GM23338 (cell line): ENCODE results near the gene MAP2K5. TPM values are rescaled to one million over a fixed set of nuclear protein-coding genes. Genes with fewer than 3 reads are reported as not detected.

ENCODE experiments used
- ATAC-seq: fragments of 200-7000 bp; cut with Tn5 transposase; 3 replicates; pipeline ENCODE4 v1.9.1; 2020
- DNase-seq: peaks from one replicate; pipeline ENCODE4 v3.0.0-alpha.2; 2015; ENCODE audit warnings: low spot score
- H2AFZ ChIP-seq: fragments of 200-600 bp; sonication (generic); 2 replicates; pipeline ENCODE4 v1.8.0; 2016; ENCODE audit warnings: antibody characterized with exemption, mild to moderate bottlenecking, moderate library complexity
- H3F3A ChIP-seq: fragments of 200-600 bp; sonication (generic); replicated peaks from 2 replicates; pipeline ENCODE4 v1.8.0; 2017; ENCODE audit warnings: antibody characterized with exemption, mixed run types, low read depth
- H3K27ac ChIP-seq: fragments of 200-600 bp; sonication (generic); 2 replicates; pipeline ENCODE4 v1.6.1; 2016; ENCODE audit warnings: low read depth
- H3K27me3 ChIP-seq: fragments of 200-600 bp; sonication (generic); 2 replicates; pipeline ENCODE4 v1.8.0; 2016; ENCODE audit warnings: mild to moderate bottlenecking, mixed run types, moderate library complexity; ENCODE audit not compliant: insufficient read depth
- H3K36me3 ChIP-seq: fragments of 200-600 bp; sonication (generic); 2 replicates; pipeline ENCODE4 v1.8.0; 2016; ENCODE audit warnings: mild to moderate bottlenecking; ENCODE audit not compliant: insufficient read depth
- H3K4me1 ChIP-seq: fragments of 200-600 bp; sonication (generic); 2 replicates; pipeline ENCODE4 v1.8.0; 2016; ENCODE audit warnings: mild to moderate bottlenecking, moderate library complexity; ENCODE audit not compliant: insufficient read depth
- H3K4me2 ChIP-seq: fragments of 200-600 bp; sonication (generic); 2 replicates; pipeline ENCODE4 v1.7.1; 2017; ENCODE audit warnings: mixed run types
- H3K4me3 ChIP-seq: fragments of 200-600 bp; sonication (generic); 2 replicates; pipeline ENCODE4 v1.6.1; 2016; ENCODE audit warnings: mixed run types
- H3K79me2 ChIP-seq: fragments of 200-600 bp; sonication (generic); replicated peaks from 2 replicates; pipeline ENCODE4 v1.8.0; 2017; ENCODE audit warnings: mild to moderate bottlenecking; ENCODE audit not compliant: insufficient read depth
- H3K9me2 ChIP-seq: fragments of 200-600 bp; sonication (generic); 2 replicates; pipeline ENCODE4 v1.8.0; 2017; ENCODE audit not compliant: insufficient read depth
- H4K20me1 ChIP-seq: fragments of 200-600 bp; sonication (generic); replicated peaks from 2 replicates; pipeline ENCODE4 v1.8.0; 2017; ENCODE audit warnings: mild to moderate bottlenecking; ENCODE audit not compliant: insufficient read depth
- H3K27ac Mint-ChIP-seq: 2 replicates; pipeline ENCODE4 v1.8.0; 2020; ENCODE audit warnings: inconsistent platforms, mild to moderate bottlenecking, moderate library complexity, mixed read lengths
- H3K27me3 Mint-ChIP-seq: 3 replicates; pipeline ENCODE4 v1.8.0; 2022; ENCODE audit warnings: low read depth, mild to moderate bottlenecking, moderate library complexity, mixed read lengths, inconsistent platforms; ENCODE audit not compliant: insufficient read depth, poor library complexity
- H3K36me3 Mint-ChIP-seq: 3 replicates; pipeline ENCODE4 v1.8.0; 2021; ENCODE audit warnings: low read depth, mild to moderate bottlenecking, inconsistent platforms, moderate library complexity, mixed read lengths
- H3K4me1 Mint-ChIP-seq: 3 replicates; pipeline ENCODE4 v1.8.0; 2020; ENCODE audit warnings: mild to moderate bottlenecking, inconsistent platforms, mixed read lengths
- H3K4me3 Mint-ChIP-seq: 3 replicates; pipeline ENCODE4 v1.8.0; 2021; ENCODE audit warnings: moderate library complexity, mild to moderate bottlenecking, inconsistent platforms, mixed read lengths
- H3K9me3 Mint-ChIP-seq: 3 replicates; pipeline ENCODE4 v1.8.0; 2020; ENCODE audit warnings: moderate library complexity, mild to moderate bottlenecking, inconsistent platforms, mixed read lengths
- CREB1 ChIP-seq: fragments of 250-450 bp; sonication (Bioruptor Pico); IDR thresholded peaks from 2 replicates; pipeline ENCODE4 v1.5.0; 2020; ENCODE audit warnings: low read depth, mild to moderate bottlenecking, moderate library complexity
- CTCF ChIP-seq, 2 experiments: fragments of 200-600 bp in 1 of 2; sonication (generic) in 1 of 2; conservative IDR thresholded peaks; 2 replicates each; pipeline versions ENCODE4 v1.5.1 to v1.6.1; 2016 to 2017; ENCODE audit warnings: antibody characterized with exemption in 2 of 2, low read depth in 2 of 2, mild to moderate bottlenecking in 2 of 2, moderate library complexity in 1 of 2
- ETS1 ChIP-seq: IDR thresholded peaks from 2 replicates; pipeline ENCODE4 v1.6.1; 2016; ENCODE audit warnings: antibody characterized with exemption
- EZH2 ChIP-seq: fragments of 200-600 bp; sonication (generic); IDR thresholded peaks from one replicate; pipeline ENCODE4 v1.8.0; 2017; ENCODE audit warnings: antibody characterized with exemption, mild to moderate bottlenecking, low read depth; ENCODE audit not compliant: unreplicated experiment
- EZH2phosphoT487 ChIP-seq: fragments of 200-600 bp; sonication (generic); IDR thresholded peaks from one replicate; pipeline ENCODE4 v1.8.1; 2018; ENCODE audit warnings: antibody characterized with exemption; ENCODE audit not compliant: unreplicated experiment
- JUNB ChIP-seq: IDR thresholded peaks from one replicate; pipeline ENCODE4 v1.6.1; 2016; ENCODE audit warnings: antibody characterized with exemption; ENCODE audit not compliant: unreplicated experiment
- NANOG ChIP-seq: IDR thresholded peaks from 2 replicates; pipeline ENCODE4 v1.6.1; 2016; ENCODE audit warnings: antibody characterized with exemption, borderline replicate concordance
- POLR2AphosphoS5 ChIP-seq: IDR thresholded peaks from 2 replicates; pipeline ENCODE4 v1.6.1; 2016; ENCODE audit warnings: antibody characterized with exemption, low read depth
- REST ChIP-seq: IDR thresholded peaks from one replicate; pipeline ENCODE4 v1.6.1; 2018; ENCODE audit warnings: antibody characterized with exemption; ENCODE audit not compliant: unreplicated experiment
- STAT1 ChIP-seq: IDR thresholded peaks from one replicate; pipeline ENCODE4 v1.6.1; 2016; ENCODE audit warnings: antibody characterized with exemption; ENCODE audit not compliant: unreplicated experiment
- ZNF114 ChIP-seq: fragments of 250-450 bp; sonication (Bioruptor Pico); IDR thresholded peaks from 2 replicates; pipeline ENCODE4 v1.5.0; 2020; ENCODE audit warnings: mild to moderate bottlenecking, moderate library complexity
- ZNF331 ChIP-seq: fragments of 250-450 bp; sonication (Bioruptor Pico); IDR thresholded peaks from 2 replicates; pipeline ENCODE4 v1.5.0; 2020; ENCODE audit warnings: low read depth, mild to moderate bottlenecking, moderate library complexity
- ZNF462 ChIP-seq: fragments of 250-450 bp; sonication (Bioruptor Pico); IDR thresholded peaks from 2 replicates; pipeline ENCODE4 v1.5.0; 2020; ENCODE audit warnings: mild to moderate bottlenecking, moderate library complexity
- polyA plus RNA-seq: library from polyadenylated mRNA; unstranded; fragments of >200 nt; fragmentation: Nextera tagmentation; extraction: Ambion mirVana; gene quantifications from 2 replicates; pipeline ENCODE4 v1.2.1, GENCODE V29; 2016
- total RNA-seq: library from RNA; depleted of rRNA; stranded (reverse); fragments of >200 nt; shearing (Covaris generic); gene quantifications from 2 replicates; pipeline ENCODE4 v1.2.3, GENCODE V29; 2014

The MAP2K5 gene
- total and polyA plus RNA-seq, 2 experiments from 2014 or later = 6.5 to 13.6 TPM

- Histone ChIP-seq H2AFZ (no peak overlapping the region), H3K79me2 (no peaks in the 10 kb centered on the region), H3K4me1 (peaks cover 8% of the 10 kb centered on the region; the same call in 1 of the 2 replicates), H3K27ac (no peak overlapping the region), H3K36me3 (no peaks in the 10 kb centered on the region; the same call in 1 of the 2 replicates), H3K27me3 (no peaks in the 10 kb centered on the region), H3F3A (no peaks in the 10 kb centered on the region), H3K4me3 (no peak overlapping the region), H4K20me1 (no peaks in the 10 kb centered on the region; the same call in 1 of the 2 replicates), H3K9me2 (no peaks in the 10 kb centered on the region), H3K4me2 (no peak overlapping the region)
- Mint-ChIP-seq H3K4me3 (no peak overlapping the region), H3K9me3 (no peaks in the 10 kb centered on the region), H3K27me3 (no peaks in the 10 kb centered on the region), H3K36me3 (no peaks in the 10 kb centered on the region), H3K27ac (no peak overlapping the region), H3K4me1 (peaks cover 10% of the 10 kb centered on the region; the same call in 2 of the 3 replicates)
- ATAC-seq (no peak), DNase-seq (no peak)
- TF ChIP-seq REST (no peak), CREB1 (no peak), STAT1 (no peak), CTCF (conservative IDR thresholded peaks at IDR 0.05; ENCODE audit: low read depth in 2 of 2) (no peak), ETS1 (no peak), EZH2phosphoT487 (no peak), POLR2AphosphoS5 (no peak), NANOG (no peak), ZNF331 (CRISPR knock-in tag) (no peak), ZNF462 (CRISPR knock-in tag) (no peak), JUNB (no peak), EZH2 (no peak), ZNF114 (CRISPR knock-in tag) (no peak)
Measured at GRCh38 chr15:67508407-67508806, 34.1 kb upstream of the MAP2K5 start.
